ENCODE results near the gene F5.
A peak's percentile ranks its signal among the peaks of the same experiment; 100 is the strongest.
"Not testable (repeated sequence)": the region's sequence is repeated elsewhere in the genome, so short reads cannot be mapped to it uniquely, and the experiment has no call there.

Gene F5

GRCh38 chr1:169503601-169504000 lies 82.7 kb downstream of the F5 start:
- DNase-seq = not testable (repeated sequence)

- DNase-seq = no peak
Observed at GRCh38 chr1:169499807-169500206, 86.5 kb downstream of the F5 start.

GRCh38 chr1:169497317-169497716 lies 89.0 kb downstream of the F5 start:
- DNase-seq = no peak

DNA sequence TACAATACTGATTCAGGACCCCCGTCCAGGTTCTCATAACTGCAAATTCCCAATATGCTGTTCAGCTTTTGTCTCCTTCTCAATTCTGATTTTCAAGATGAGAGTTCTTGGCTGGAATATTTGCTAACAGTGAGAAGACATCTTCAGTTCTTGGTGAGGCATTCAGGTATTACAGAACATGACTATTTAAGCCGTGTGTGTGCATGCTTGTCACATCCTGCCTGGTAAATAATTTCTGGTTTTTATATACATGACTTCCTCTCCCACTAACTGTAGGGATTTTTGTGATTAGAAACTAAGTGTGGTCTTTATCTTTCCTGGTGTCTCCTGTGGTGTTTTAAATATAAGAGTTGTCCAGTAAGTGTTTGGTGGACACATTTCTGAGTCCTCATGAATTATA lies 90.4 kb downstream of the F5 start:
- no peak for DNase-seq

GRCh38 chr1:169495046-169495775 lies 91.1 kb downstream of the F5 start:
- DNase-seq = no peak

GRCh38 chr1:169494343-169494742 lies 91.9 kb downstream of the F5 start:
- DNase-seq = no peak

DNA sequence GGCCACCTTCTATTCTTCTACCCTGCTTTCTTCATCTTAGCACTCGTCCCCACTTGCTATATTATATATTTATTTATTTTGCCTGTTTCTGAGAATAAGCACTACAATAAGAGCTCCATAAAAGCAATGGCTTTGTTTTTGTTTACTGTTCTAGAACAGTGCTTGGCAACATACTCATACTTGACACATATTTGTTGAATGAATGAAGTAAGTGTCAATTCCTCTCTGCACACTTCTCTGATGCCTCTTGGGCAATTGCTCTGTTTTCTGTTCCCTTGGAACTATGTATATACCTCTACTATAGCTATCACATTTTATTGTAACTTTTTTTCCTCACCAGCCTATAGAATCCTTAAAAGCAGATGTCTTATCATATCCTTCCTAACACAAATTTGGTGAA lies 93.0 kb downstream of the F5 start:
- DNase-seq = no peak

DNA sequence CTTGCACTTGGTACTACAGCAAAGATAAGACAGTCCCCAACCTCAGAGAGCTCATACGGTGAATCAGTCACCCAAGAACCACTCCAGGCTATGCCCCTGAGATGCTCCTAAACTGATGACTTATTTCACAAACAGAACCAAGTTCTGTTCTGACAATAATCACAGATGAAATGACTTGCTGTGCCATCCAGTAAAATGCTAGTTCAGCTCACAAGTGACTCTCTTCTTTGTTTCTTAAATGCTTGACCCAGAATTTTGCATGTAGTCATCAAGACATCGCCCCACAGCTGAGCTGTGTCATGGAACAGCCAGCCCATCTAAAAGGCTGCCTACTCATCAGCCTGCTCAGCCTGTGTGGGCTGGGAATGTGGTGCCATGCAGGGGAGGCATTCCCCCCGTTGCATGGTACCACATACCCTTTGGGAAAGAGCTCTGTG lies 94.4 kb downstream of the F5 start:
- DNase-seq = no peak

DNA sequence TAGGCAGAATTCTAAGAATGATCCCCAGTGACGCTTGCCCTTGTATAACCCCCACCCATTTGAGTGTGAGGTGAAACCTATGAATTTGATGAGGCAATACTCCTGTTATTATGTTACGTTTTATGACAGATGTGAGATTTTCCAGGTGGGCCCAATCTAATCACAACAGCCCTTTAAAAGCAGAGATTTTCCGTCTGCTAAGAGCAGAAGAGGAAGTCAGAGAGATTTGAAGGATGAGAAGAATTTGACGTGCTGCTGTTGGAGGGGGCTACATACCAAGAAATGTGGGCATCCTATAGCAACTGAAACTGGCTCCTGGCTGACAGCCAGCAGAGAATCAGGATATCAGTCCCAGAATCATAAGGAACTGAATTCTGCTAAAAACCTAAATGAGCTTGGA lies 98.1 kb downstream of the F5 start:
- DNase-seq = no peak

- DNase-seq = no peak
Observed at GRCh38 chr1:169487561-169487960, 98.7 kb downstream of the F5 start.

GRCh38 chr1:169487133-169487532 lies 99.1 kb downstream of the F5 start:
- DNase-seq = no peak

- DNase-seq = peak; percentile 58
Observed at GRCh38 chr1:169486281-169487051, 99.8 kb downstream of the F5 start.

DNA sequence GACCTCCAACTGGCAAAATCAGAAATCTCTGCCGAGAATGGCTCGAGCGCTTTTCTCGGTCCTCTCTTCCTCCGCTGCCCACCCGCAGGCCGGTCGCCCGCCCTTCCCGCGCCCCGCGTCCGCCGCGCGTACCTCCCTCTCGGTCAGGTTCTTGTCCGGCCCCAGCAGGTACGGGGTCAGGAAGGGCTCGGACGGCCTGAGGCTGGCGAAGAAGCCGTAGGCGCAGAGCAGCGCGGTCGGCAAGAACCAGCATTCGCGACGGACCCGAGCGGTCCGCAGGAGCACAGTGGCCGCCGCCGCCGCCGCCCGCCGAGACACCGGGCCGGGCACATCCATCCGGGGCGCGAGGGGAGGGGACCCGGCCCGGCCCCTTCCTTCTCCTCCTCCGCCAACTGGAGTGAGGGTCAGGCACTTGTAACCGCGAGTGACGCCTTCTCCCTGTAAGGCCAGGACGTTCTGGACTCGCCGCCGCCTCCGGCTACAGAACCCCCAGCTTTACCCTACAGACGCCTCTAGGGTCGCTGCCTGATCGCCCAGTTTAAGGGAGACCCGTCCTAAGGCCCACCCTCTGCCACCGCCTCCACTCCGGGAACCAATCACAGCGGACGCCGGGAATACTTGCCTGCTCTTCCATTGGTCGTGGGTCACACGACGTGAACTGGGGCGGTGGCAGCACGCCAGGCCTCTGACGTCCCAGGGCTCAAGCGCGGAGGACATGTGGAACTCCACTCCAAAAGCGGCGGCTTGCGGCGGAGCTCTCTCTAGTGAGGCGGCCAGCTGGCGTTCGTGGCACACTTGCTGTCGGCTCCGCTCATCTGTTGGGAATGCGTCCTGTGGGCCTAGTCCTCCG lies 100.6 kb downstream of the F5 start, which contains the start of gene SLC19A2:
SLC19A2 (minus strand) TSS at position 514 of the 850 bp plus-strand sequence; CDS start at position 336, 178 bp downstream.
- DNase-seq = peak; percentile 99

GRCh38 chr1:169484683-169485430 lies 101.4 kb downstream of the F5 start:
- DNase-seq = peak; percentile 68

- peak; percentile 74 for DNase-seq
Observed at GRCh38 chr1:169484101-169484500, 102.2 kb downstream of the F5 start.

- peak; percentile 90 for DNase-seq
Observed at GRCh38 chr1:169483500-169483966, 102.7 kb downstream of the F5 start.

DNA sequence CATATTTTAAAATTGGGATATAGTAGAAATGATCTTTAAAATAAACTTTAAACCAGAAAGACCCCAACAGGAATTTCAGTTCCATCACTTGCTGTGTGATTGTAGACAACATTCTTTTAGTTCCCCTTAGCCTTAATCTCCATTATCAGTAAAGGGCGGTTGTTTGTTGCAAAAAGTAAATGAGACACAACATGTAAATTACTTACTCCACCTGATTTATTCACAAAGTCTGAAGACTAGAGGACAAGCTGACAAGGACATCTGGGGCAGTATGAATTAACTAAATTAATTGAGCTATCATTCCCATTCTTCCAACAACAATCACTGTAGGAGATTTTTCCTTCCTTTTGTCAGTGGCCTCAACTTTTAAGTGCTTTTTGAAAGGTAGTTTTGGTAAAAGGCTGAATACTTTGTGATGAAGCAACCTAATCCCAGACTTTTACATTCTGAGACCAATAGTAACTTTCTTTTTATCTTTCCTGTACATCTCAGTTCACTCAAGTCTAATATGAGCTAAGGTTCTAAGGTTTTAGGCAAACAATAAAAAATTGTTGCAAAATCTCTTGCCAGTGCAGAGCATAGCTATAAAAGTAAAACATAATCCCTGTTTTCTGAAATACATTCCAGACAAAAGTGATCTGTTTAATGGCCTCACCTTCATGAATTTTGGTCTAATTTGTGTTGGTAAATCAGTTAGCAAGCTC lies 106.8 kb downstream of the F5 start:
- DNase-seq = no peak

DNA sequence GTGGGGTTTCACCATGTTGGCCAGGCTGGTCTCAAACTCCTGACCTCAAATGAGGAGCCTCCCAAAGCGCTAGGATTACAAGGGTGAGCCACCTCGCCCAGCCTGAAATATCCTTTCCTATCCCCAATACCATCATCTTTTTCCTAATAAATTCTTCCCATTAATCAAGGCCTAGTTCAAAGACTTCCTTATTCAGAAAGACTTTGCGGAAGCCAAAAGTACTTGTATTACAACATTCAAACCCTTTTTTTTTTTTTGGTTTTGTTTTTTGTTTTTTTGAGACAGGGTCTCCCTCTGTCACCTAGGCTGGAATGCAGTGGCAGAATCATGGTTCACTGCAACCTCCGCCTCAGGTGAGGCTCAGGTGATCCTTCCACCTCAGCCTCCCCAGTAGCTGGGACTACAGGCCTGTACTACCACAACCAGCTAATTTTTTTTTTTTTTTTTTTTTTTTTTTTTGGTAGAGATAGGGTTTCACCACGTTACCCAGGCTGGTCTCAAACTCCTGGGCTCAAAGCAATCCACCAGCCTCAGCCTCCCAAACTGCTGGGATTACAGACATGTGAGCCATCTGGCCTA lies 108.1 kb downstream of the F5 start:
- DNase-seq = no peak

DNA sequence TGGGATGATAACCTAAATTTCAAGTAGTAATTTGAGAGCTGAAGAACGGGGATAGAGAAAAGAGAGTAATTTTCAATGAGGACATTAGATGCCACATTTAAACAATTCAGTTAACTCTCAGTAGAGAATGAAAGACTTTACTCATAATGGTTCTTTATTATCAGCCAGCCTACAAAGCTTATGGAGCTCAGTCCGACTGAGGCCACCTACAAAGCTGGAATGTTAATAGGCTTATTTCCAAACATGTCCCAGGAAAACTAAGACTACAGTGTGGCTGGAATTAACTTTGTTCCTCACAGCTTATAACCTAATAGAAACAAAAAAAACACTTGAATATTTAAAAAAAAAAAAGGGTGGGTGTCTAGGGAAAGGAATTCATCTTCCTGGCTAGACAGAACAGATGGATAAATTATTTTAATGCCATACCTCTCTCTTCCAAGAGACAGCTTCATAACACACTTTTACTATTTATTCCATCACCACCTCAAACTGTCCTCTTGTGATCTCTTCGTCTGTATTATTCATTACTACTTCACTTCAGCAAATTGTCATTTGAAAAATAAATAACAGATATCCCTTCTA lies 110.4 kb downstream of the F5 start:
- no peak for DNase-seq

DNA sequence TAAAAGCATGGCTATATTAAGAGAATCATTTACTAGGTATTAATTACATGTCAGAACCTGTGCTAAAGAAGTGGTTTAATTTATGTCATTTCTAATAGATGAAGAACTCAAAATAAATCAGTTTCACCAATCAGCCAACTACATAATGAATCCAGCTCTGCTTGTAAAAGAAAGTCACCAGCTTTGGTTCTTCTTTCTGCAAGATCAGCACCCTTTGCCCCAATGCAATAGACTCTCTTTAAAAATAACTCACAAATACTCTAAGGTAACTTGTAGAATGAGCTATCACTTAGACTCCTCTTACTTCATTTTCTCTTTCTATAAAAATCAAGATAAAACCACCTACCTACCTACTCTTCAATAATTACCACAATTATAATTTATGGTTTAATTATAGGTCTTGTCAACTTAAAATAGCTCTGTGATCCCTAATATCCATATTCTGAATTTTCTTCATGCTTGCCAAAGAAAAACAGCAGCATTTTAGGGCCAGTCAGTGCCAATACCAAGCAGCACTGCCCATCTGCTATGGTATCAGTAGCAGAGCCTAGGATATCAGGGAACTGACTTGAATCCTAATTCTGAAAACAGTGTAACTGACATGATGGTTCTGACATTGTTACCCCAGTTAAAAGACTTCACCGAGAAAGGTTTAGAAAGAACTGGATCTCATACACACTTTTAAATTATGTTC lies 111.8 kb downstream of the F5 start:
- no peak for DNase-seq
